ENCODE measurements around the gene DMP1.

DMP1 gene

DNA sequence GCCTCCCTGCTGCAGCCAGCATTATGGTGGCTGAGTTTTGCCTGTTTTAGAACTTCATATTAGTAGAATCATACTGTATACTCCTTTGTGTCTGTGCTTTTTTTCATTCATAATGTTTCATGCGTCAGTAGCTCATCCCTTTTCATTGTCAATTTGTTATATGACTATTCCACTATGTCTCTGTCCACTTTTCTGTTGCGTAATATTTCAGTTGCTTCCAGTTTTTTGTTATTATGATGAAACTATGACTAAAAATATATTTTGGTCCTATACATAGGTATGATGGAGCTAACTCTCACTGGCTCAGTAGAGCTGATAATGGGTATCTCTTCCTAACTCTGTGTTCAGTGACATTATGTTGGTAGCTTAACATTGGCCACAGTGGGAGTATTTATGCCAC, 48.3 kb downstream of the DMP1 start:
- no peak overlapping the region for H4K8ac ChIP-seq (ENCODE audit: low read depth, low read length)
- H2BK120ac ChIP-seq (ENCODE audit: low read depth, low read length) = no peak overlapping the region
- H4K91ac ChIP-seq (ENCODE audit: low read depth, low read length, poor library complexity) = no peak overlapping the region
- peaks cover 2% of the 10 kb centered on the region for H3K79me1 ChIP-seq (ENCODE audit: low read depth, low read length)
- H3K4ac ChIP-seq (ENCODE audit: low read length) = no peak overlapping the region
- no peak overlapping the region for H3K4me2 ChIP-seq (ENCODE audit: insufficient read depth, low read length, poor library complexity, severe bottlenecking)
- no peak overlapping the region for H3K23ac ChIP-seq (ENCODE audit: low read depth, low read length, poor library complexity)
- H2BK15ac ChIP-seq (ENCODE audit: low read length) = no peak overlapping the region
- H3K18ac ChIP-seq (ENCODE audit: low read length) = no peak overlapping the region
- WGBS, 2 donors (ENCODE audit: extremely low coverage in 2 of 2, insufficient read length in 2 of 2, insufficient replicate concordance in 1 of 2) = no CpG with 5 or more reads among the region's 2 CpGs
- H3K9ac ChIP-seq (ENCODE audit: low read depth, low read length, poor library complexity) = no peak overlapping the region
- H2BK12ac ChIP-seq (ENCODE audit: low read length) = no peak overlapping the region
- H3K36me3 ChIP-seq (replicated peaks in 1 of 2; ENCODE audit: control insufficient read depth in 2 of 2, insufficient read depth in 2 of 2, low read length in 2 of 2) = no peaks in the 10 kb centered on the region
- H3K27me3 ChIP-seq (ENCODE audit: control insufficient read depth in 3 of 3, insufficient read depth in 3 of 3, low read depth in 1 of 3, low read length in 3 of 3) = no peaks in the 10 kb centered on the region
- no peak overlapping the region for H3K27ac ChIP-seq (replicated peaks; ENCODE audit: low read length)
- H3K9me3 ChIP-seq (replicated peaks in 1 of 2; ENCODE audit: control insufficient read depth in 2 of 2, insufficient read depth in 1 of 2, low read depth in 1 of 2, low read length in 2 of 2) = peaks cover 9% of the 10 kb centered on the region in 2 donors
- peak overlapping the region in 1 of 2 donors; percentile 19 for H3K4me3 ChIP-seq (ENCODE audit: low read length in 2 of 2)
- no peak overlapping the region for H3K14ac ChIP-seq (ENCODE audit: low read length)
- H2AK5ac ChIP-seq (ENCODE audit: low read depth, low read length) = no peak overlapping the region
- H2BK5ac ChIP-seq (ENCODE audit: low read length) = peak overlapping the region; percentile 66
- H2AFZ ChIP-seq (ENCODE audit: low read length) = no peak overlapping the region
- DNase-seq (ENCODE audit: low spot score) = no peak
- H3K4me1 ChIP-seq (ENCODE audit: control insufficient read depth in 2 of 2, insufficient read depth in 1 of 2, low read depth in 1 of 2, low read length in 2 of 2) = no peaks in the 10 kb centered on the region

DNA sequence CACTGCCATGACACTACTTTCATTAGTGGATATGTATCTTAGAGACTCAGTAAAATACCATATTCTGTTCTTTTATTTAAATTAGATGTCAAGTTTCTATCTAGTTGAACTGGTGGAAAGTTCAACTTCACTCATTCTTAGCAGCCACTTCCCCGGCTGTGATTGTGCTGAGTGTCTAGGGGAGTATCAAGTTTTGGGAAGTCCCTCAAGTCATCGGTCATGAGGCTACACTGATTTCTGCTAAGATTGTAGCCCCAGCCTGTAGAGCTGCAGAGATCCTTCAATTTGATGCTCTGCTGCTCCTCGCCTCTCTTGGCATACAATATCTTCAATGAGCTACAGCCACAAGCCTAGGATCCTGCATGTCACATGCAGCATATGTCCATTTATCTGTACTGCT, 53.9 kb downstream of the DMP1 start:
- Histone ChIP-seq H3K18ac (ENCODE audit: low read length) (no peak overlapping the region), H3K79me1 (ENCODE audit: low read depth, low read length) (no peaks in the 10 kb centered on the region), H3K4me3 (ENCODE audit: low read length in 2 of 2) (no peak overlapping the region), H2AFZ (ENCODE audit: low read length) (no peak overlapping the region), H4K91ac (ENCODE audit: low read depth, low read length, poor library complexity) (no peak overlapping the region), H3K23ac (ENCODE audit: low read depth, low read length, poor library complexity) (no peak overlapping the region), H3K36me3 (replicated peaks in 1 of 2; ENCODE audit: control insufficient read depth in 2 of 2, insufficient read depth in 2 of 2, low read length in 2 of 2) (no peaks in the 10 kb centered on the region), H2BK15ac (ENCODE audit: low read length) (no peak overlapping the region), H3K14ac (ENCODE audit: low read length) (no peak overlapping the region), H3K27me3 (ENCODE audit: control insufficient read depth in 3 of 3, insufficient read depth in 3 of 3, low read depth in 1 of 3, low read length in 3 of 3) (no peaks in the 10 kb centered on the region), H3K4ac (ENCODE audit: low read length) (no peak overlapping the region), H3K9ac (ENCODE audit: low read depth, low read length, poor library complexity) (no peak overlapping the region), H2BK5ac (ENCODE audit: low read length) (no peak overlapping the region), H2AK5ac (ENCODE audit: low read depth, low read length) (no peak overlapping the region), H3K27ac (replicated peaks; ENCODE audit: low read length) (no peak overlapping the region), H4K8ac (ENCODE audit: low read depth, low read length) (no peak overlapping the region), H3K9me3 (replicated peaks in 1 of 2; ENCODE audit: control insufficient read depth in 2 of 2, insufficient read depth in 1 of 2, low read depth in 1 of 2, low read length in 2 of 2) (no peaks in the 10 kb centered on the region), H3K4me2 (ENCODE audit: insufficient read depth, low read length, poor library complexity, severe bottlenecking) (no peak overlapping the region), H3K4me1 (ENCODE audit: control insufficient read depth in 2 of 2, insufficient read depth in 1 of 2, low read depth in 1 of 2, low read length in 2 of 2) (peaks cover 0 to 2% of the 10 kb centered on the region in 2 donors), H2BK12ac (ENCODE audit: low read length) (no peak overlapping the region), H2BK120ac (ENCODE audit: low read depth, low read length) (no peak overlapping the region)
- DNase-seq (ENCODE audit: low spot score) = no peak
- no CpG with 5 or more reads among the region's 3 CpGs for WGBS, 2 donors (ENCODE audit: extremely low coverage in 2 of 2, insufficient read length in 2 of 2, insufficient replicate concordance in 1 of 2)

DNA sequence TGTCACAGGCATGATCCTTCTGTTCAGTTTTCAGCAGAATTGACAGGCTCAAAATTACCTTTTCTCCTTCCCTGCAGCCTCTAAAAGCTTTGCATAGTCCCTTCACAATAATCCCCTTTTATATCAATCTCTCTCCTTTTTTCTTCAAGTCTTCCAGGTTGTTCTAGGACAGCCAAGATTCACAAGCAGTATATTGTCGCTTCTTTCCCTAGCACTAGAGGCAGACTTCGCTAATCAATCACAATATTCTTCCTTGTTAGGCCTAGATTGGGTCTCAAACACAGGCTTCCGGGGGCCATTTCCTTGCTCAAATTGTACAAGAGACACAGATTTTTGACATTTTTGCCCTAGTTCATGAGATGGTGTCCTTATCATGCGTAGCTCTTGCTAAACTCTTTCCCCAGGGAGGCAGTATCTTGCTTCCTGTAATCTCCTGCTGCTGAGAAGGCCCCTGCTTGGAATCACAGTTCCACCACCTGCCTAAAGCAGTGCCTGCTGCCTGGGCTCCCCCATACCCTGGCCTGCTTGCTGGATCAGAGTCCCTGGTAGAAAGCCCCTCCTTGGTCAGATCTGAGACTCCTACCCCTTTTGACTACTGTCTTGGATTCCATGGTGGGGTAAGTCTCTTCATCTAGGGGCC, 57.3 kb downstream of the DMP1 start:
- H3K36me3 ChIP-seq (replicated peaks in 1 of 2; ENCODE audit: control insufficient read depth in 2 of 2, insufficient read depth in 2 of 2, low read length in 2 of 2) = no peaks in the 10 kb centered on the region
- H3K23ac ChIP-seq (ENCODE audit: low read depth, low read length, poor library complexity) = no peak overlapping the region
- H3K79me1 ChIP-seq (ENCODE audit: low read depth, low read length) = no peaks in the 10 kb centered on the region
- no peak overlapping the region for H3K27ac ChIP-seq (replicated peaks; ENCODE audit: low read length)
- no CpG with 5 or more reads among the region's 4 CpGs for WGBS, 2 donors (ENCODE audit: extremely low coverage in 2 of 2, insufficient read length in 2 of 2, insufficient replicate concordance in 1 of 2)
- H3K4ac ChIP-seq (ENCODE audit: low read length) = no peak overlapping the region
- peak overlapping the region; percentile 64 for H2AFZ ChIP-seq (ENCODE audit: low read length)
- no peaks in the 10 kb centered on the region for H3K9me3 ChIP-seq (replicated peaks in 1 of 2; ENCODE audit: control insufficient read depth in 2 of 2, insufficient read depth in 1 of 2, low read depth in 1 of 2, low read length in 2 of 2)
- no peak overlapping the region for H3K4me3 ChIP-seq (ENCODE audit: low read length in 2 of 2)
- H3K18ac ChIP-seq (ENCODE audit: low read length) = peak overlapping the region; percentile 11
- H2BK5ac ChIP-seq (ENCODE audit: low read length) = no peak overlapping the region
- DNase-seq (ENCODE audit: low spot score) = no peak
- no peak overlapping the region for H2BK15ac ChIP-seq (ENCODE audit: low read length)
- H3K27me3 ChIP-seq (ENCODE audit: control insufficient read depth in 3 of 3, insufficient read depth in 3 of 3, low read depth in 1 of 3, low read length in 3 of 3) = no peaks in the 10 kb centered on the region
- H2BK120ac ChIP-seq (ENCODE audit: low read depth, low read length) = no peak overlapping the region
- no peak overlapping the region for H2BK12ac ChIP-seq (ENCODE audit: low read length)
- H4K91ac ChIP-seq (ENCODE audit: low read depth, low read length, poor library complexity) = no peak overlapping the region
- peaks cover 0 to 2% of the 10 kb centered on the region in 2 donors for H3K4me1 ChIP-seq (ENCODE audit: control insufficient read depth in 2 of 2, insufficient read depth in 1 of 2, low read depth in 1 of 2, low read length in 2 of 2)
- H3K9ac ChIP-seq (ENCODE audit: low read depth, low read length, poor library complexity) = no peak overlapping the region
- H3K14ac ChIP-seq (ENCODE audit: low read length) = no peak overlapping the region
- H3K4me2 ChIP-seq (ENCODE audit: insufficient read depth, low read length, poor library complexity, severe bottlenecking) = no peak overlapping the region
- H4K8ac ChIP-seq (ENCODE audit: low read depth, low read length) = no peak overlapping the region
- H2AK5ac ChIP-seq (ENCODE audit: low read depth, low read length) = no peak overlapping the region
